ENCODE results near the gene DSN1. TPM values are rescaled to one million over a fixed set of nuclear protein-coding genes. Genes with fewer than 3 reads are reported as not detected.

The DSN1 gene
- total RNA-seq, 1 experiment from 2014 or later = 27.9 TPM

- no peaks in the 10 kb centered on the region for H3K9me2 ChIP-seq (ENCODE audit: insufficient read depth)
- H3K79me2 ChIP-seq (ENCODE audit: insufficient read depth, low read length) = peaks cover 4% of the 10 kb centered on the region; the same call in 1 of the 2 replicates
- H3K4me3 ChIP-seq (replicated peaks in 1 of 2; ENCODE audit: low read depth in 1 of 2, low read length in 2 of 2) = no peak overlapping the region
- TSS peak; percentile 65 for BruUV-seq (replicated peaks)
- H3K27ac ChIP-seq (ENCODE audit: low read depth, low read length) = no peak overlapping the region
- H3K4me2 ChIP-seq (ENCODE audit: low read length) = peak overlapping the region; percentile 95
- no peaks in the 10 kb centered on the region for H3K36me3 ChIP-seq (ENCODE audit: control insufficient read depth in 1 of 2, insufficient read depth in 2 of 2, low read length in 2 of 2)
- H3K9me3 ChIP-seq (ENCODE audit: control insufficient read depth in 1 of 2, insufficient read depth in 1 of 2, low read depth in 1 of 2, low read length in 2 of 2) = no peaks in the 10 kb centered on the region
- H3K27me3 ChIP-seq (ENCODE audit: insufficient read depth, low read length) = no peaks in the 10 kb centered on the region
- H3K9ac ChIP-seq (ENCODE audit: low read length) = no peak overlapping the region
- CTCF ChIA-PET = interaction anchor here (1.0 kb wide), 1 partner anchor 29 kb away, joined by 3 read pairs; the partner anchor contains the start of gene DSN1
- TF ChIP-seq, protein P1, sequence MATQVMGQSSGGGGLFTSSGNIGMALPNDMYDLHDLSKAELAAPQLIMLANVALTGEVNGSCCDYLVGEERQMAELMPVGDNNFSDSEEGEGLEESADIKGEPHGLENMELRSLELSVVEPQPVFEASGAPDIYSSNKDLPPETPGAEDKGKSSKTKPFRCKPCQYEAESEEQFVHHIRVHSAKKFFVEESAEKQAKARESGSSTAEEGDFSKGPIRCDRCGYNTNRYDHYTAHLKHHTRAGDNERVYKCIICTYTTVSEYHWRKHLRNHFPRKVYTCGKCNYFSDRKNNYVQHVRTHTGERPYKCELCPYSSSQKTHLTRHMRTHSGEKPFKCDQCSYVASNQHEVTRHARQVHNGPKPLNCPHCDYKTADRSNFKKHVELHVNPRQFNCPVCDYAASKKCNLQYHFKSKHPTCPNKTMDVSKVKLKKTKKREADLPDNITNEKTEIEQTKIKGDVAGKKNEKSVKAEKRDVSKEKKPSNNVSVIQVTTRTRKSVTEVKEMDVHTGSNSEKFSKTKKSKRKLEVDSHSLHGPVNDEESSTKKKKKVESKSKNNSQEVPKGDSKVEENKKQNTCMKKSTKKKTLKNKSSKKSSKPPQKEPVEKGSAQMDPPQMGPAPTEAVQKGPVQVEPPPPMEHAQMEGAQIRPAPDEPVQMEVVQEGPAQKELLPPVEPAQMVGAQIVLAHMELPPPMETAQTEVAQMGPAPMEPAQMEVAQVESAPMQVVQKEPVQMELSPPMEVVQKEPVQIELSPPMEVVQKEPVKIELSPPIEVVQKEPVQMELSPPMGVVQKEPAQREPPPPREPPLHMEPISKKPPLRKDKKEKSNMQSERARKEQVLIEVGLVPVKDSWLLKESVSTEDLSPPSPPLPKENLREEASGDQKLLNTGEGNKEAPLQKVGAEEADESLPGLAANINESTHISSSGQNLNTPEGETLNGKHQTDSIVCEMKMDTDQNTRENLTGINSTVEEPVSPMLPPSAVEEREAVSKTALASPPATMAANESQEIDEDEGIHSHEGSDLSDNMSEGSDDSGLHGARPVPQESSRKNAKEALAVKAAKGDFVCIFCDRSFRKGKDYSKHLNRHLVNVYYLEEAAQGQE (IDR thresholded peaks at IDR 0.05; ENCODE audit: low read depth) = no peak
- TF ChIP-seq FOSL1 (IDR thresholded peaks at IDR 0.05; ENCODE audit: low read depth) (no peak), SIN3A (IDR thresholded peaks at IDR 0.05; ENCODE audit: low read depth) (no peak), EZH2 (IDR thresholded peaks at IDR 0.05) (no peak), ZNF274 (IDR thresholded peaks at IDR 0.05; ENCODE audit: low read depth, low read length) (no peak), CTCF (IDR thresholded peaks at IDR 0.05 in 2 of 3, conservative IDR thresholded peaks at IDR 0.05 in 1 of 3; ENCODE audit: borderline replicate concordance in 1 of 3, insufficient read depth in 1 of 3, low read depth in 2 of 3, low read length in 2 of 3) (no peak), POLR2AphosphoS5 (IDR thresholded peaks at IDR 0.05; ENCODE audit: low read depth, low read length) (no peak), RAD21 (IDR thresholded peaks at IDR 0.05; ENCODE audit: low read depth) (no peak), SRF (IDR thresholded peaks at IDR 0.05; ENCODE audit: low read depth) (no peak), CEBPB (IDR thresholded peaks at IDR 0.05; ENCODE audit: low read depth) (no peak), ELF1 (IDR thresholded peaks at IDR 0.05; ENCODE audit: borderline replicate concordance, low read depth) (no peak), EZH2phosphoT487 (IDR thresholded peaks at IDR 0.05; ENCODE audit: borderline replicate concordance) (no peak), TCF7L2 (IDR thresholded peaks at IDR 0.05; ENCODE audit: borderline replicate concordance, extremely low read depth, insufficient read depth, insufficient read length) (no peak), POLR2A (IDR thresholded peaks at IDR 0.05; ENCODE audit: borderline replicate concordance, extremely low read depth, insufficient read depth, insufficient read length) (no peak), YY1 (IDR thresholded peaks at IDR 0.05; ENCODE audit: extremely low read depth, insufficient replicate concordance, low read depth, low read length) (no peak), CBX3 (IDR thresholded peaks at IDR 0.05; ENCODE audit: low read depth) (no peak), ATF3 (IDR thresholded peaks at IDR 0.05) (no peak), EGR1 (IDR thresholded peaks at IDR 0.05; ENCODE audit: low read depth) (no peak)
- TF ChIP-seq, protein P2, sequence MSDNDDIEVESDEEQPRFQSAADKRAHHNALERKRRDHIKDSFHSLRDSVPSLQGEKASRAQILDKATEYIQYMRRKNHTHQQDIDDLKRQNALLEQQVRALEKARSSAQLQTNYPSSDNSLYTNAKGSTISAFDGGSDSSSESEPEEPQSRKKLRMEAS (IDR thresholded peaks at IDR 0.05) = no peak
- no peak overlapping the region for H2AFZ ChIP-seq (ENCODE audit: low read depth, low read length, poor library complexity, severe bottlenecking)
- intact Hi-C loops (cut with micrococcal nuclease) = no loop called here
- DNase-seq (ENCODE audit: low read depth, low spot score) (no peak), ATAC-seq (no peak)
- no peaks in the 10 kb centered on the region for H4K20me1 ChIP-seq (ENCODE audit: insufficient read depth)
- RAD21 ChIA-PET (ENCODE audit: low non-redundant PET in 1 of 2, low total read pairs in 2 of 2, uncharacterized antibody in 2 of 2, unreplicated experiment in 2 of 2) = no interaction called here
- POLR2A ChIA-PET = no interaction called here
- H3K4me1 ChIP-seq (ENCODE audit: control insufficient read depth in 1 of 2, insufficient read depth in 2 of 2, low read length in 2 of 2) = peaks cover 2 to 19% of the 10 kb centered on the region in 2 experiments; a peak in 3 of 4 replicates
Observed at GRCh38 chr20:36744243-36744642, 29.3 kb downstream of the DSN1 start.
